ENCODE results near the gene TNNC2.
"Not testable (repeated sequence)": the region's sequence is repeated elsewhere in the genome, so short reads cannot be mapped to it uniquely, and the experiment has no call there.

Gene TNNC2

GRCh38 chr20:45827030-45827652 lies at the start of gene TNNC2:
Gene TNNC2 (minus strand): TSS chr20:45827312. CDS start chr20:45827248, 64 bp downstream.
- Histone ChIP-seq H3K36me3 (ENCODE audit: control insufficient read depth, insufficient read depth, low read length) (no peaks in the 10 kb centered on the region), H3K9ac (ENCODE audit: low read length) (peak within 1 kb of the TSS; percentile 12), H3K9me3 (ENCODE audit: control insufficient read depth, insufficient read depth, low read depth, low read length) (no peaks in the 10 kb centered on the region), H3K4me1 (ENCODE audit: control insufficient read depth, insufficient read depth, low read length) (peaks cover 38% of the 10 kb centered on the region), H3K4me3 (ENCODE audit: low read depth, low read length) (no peak within 1 kb of the TSS), H3K27me3 (ENCODE audit: control insufficient read depth, insufficient read depth, low read length) (peaks cover 19% of the 10 kb centered on the region), H3K27ac (ENCODE audit: low read depth, low read length) (no peak within 1 kb of the TSS)

- no peaks in the 10 kb centered on the region for H3K4me1 ChIP-seq (ENCODE audit: control insufficient read depth, insufficient read depth, low read length)
- no peak overlapping the region for H3K27ac ChIP-seq (ENCODE audit: low read depth, low read length)
- H3K36me3 ChIP-seq (ENCODE audit: control insufficient read depth, insufficient read depth, low read length) = peaks cover 20% of the 10 kb centered on the region
- no peak overlapping the region for H3K9ac ChIP-seq (ENCODE audit: low read length)
- H3K9me3 ChIP-seq (ENCODE audit: control insufficient read depth, insufficient read depth, low read depth, low read length) = no peaks in the 10 kb centered on the region
- no peaks in the 10 kb centered on the region for H3K27me3 ChIP-seq (ENCODE audit: control insufficient read depth, insufficient read depth, low read length)
- H3K4me3 ChIP-seq (ENCODE audit: low read depth, low read length) = no peak overlapping the region
Measured at GRCh38 chr20:45874576-45874975, 47.5 kb upstream of the TNNC2 start.

GRCh38 chr20:45874104-45874481 lies 47.0 kb upstream of the TNNC2 start:
- H3K27ac ChIP-seq (ENCODE audit: low read depth, low read length); H3K4me1 ChIP-seq (ENCODE audit: control insufficient read depth, insufficient read depth, low read length); H3K9me3 ChIP-seq (ENCODE audit: control insufficient read depth, insufficient read depth, low read depth, low read length); H3K27me3 ChIP-seq (ENCODE audit: control insufficient read depth, insufficient read depth, low read length); H3K4me3 ChIP-seq (ENCODE audit: low read depth, low read length); H3K9ac ChIP-seq (ENCODE audit: low read length): not testable (repeated sequence)
- H3K36me3 ChIP-seq (ENCODE audit: control insufficient read depth, insufficient read depth, low read length) = peaks cover 20% of the 10 kb centered on the region

GRCh38 chr20:45873409-45874103 lies 46.4 kb upstream of the TNNC2 start:
- H3K4me3 ChIP-seq (ENCODE audit: low read depth, low read length) = no peak overlapping the region
- H3K27ac ChIP-seq (ENCODE audit: low read depth, low read length) = no peak overlapping the region
- H3K4me1 ChIP-seq (ENCODE audit: control insufficient read depth, insufficient read depth, low read length) = no peaks in the 10 kb centered on the region
- H3K36me3 ChIP-seq (ENCODE audit: control insufficient read depth, insufficient read depth, low read length) = peaks cover 19% of the 10 kb centered on the region
- H3K9ac ChIP-seq (ENCODE audit: low read length) = no peak overlapping the region
- H3K9me3 ChIP-seq (ENCODE audit: control insufficient read depth, insufficient read depth, low read depth, low read length) = no peaks in the 10 kb centered on the region
- no peaks in the 10 kb centered on the region for H3K27me3 ChIP-seq (ENCODE audit: control insufficient read depth, insufficient read depth, low read length)

GRCh38 chr20:45872626-45873025 lies 45.5 kb upstream of the TNNC2 start:
- Histone ChIP-seq H3K4me3 (ENCODE audit: low read depth, low read length) (no peak overlapping the region), H3K4me1 (ENCODE audit: control insufficient read depth, insufficient read depth, low read length) (no peaks in the 10 kb centered on the region), H3K9me3 (ENCODE audit: control insufficient read depth, insufficient read depth, low read depth, low read length) (no peaks in the 10 kb centered on the region), H3K27ac (ENCODE audit: low read depth, low read length) (no peak overlapping the region), H3K9ac (ENCODE audit: low read length) (no peak overlapping the region), H3K36me3 (ENCODE audit: control insufficient read depth, insufficient read depth, low read length) (peaks cover 10% of the 10 kb centered on the region), H3K27me3 (ENCODE audit: control insufficient read depth, insufficient read depth, low read length) (no peaks in the 10 kb centered on the region)

- Histone ChIP-seq H3K27me3 (ENCODE audit: control insufficient read depth, insufficient read depth, low read length) (no peaks in the 10 kb centered on the region), H3K27ac (ENCODE audit: low read depth, low read length) (no peak overlapping the region), H3K4me1 (ENCODE audit: control insufficient read depth, insufficient read depth, low read length) (no peaks in the 10 kb centered on the region), H3K9me3 (ENCODE audit: control insufficient read depth, insufficient read depth, low read depth, low read length) (no peaks in the 10 kb centered on the region), H3K4me3 (ENCODE audit: low read depth, low read length) (no peak overlapping the region), H3K36me3 (ENCODE audit: control insufficient read depth, insufficient read depth, low read length) (no peaks in the 10 kb centered on the region), H3K9ac (ENCODE audit: low read length) (no peak overlapping the region)
Measured at GRCh38 chr20:45867819-45868176, 40.7 kb upstream of the TNNC2 start.

- Histone ChIP-seq H3K4me1 (ENCODE audit: control insufficient read depth, insufficient read depth, low read length) (no peaks in the 10 kb centered on the region), H3K9me3 (ENCODE audit: control insufficient read depth, insufficient read depth, low read depth, low read length) (no peaks in the 10 kb centered on the region), H3K27ac (ENCODE audit: low read depth, low read length) (no peak overlapping the region), H3K9ac (ENCODE audit: low read length) (no peak overlapping the region), H3K36me3 (ENCODE audit: control insufficient read depth, insufficient read depth, low read length) (no peaks in the 10 kb centered on the region), H3K4me3 (ENCODE audit: low read depth, low read length) (no peak overlapping the region), H3K27me3 (ENCODE audit: control insufficient read depth, insufficient read depth, low read length) (no peaks in the 10 kb centered on the region)
Measured at GRCh38 chr20:45867136-45867818, 40.2 kb upstream of the TNNC2 start.

GRCh38 chr20:45866454-45866853 lies 39.3 kb upstream of the TNNC2 start:
- Histone ChIP-seq H3K9me3 (ENCODE audit: control insufficient read depth, insufficient read depth, low read depth, low read length) (no peaks in the 10 kb centered on the region), H3K4me1 (ENCODE audit: control insufficient read depth, insufficient read depth, low read length) (no peaks in the 10 kb centered on the region), H3K4me3 (ENCODE audit: low read depth, low read length) (no peak overlapping the region), H3K27ac (ENCODE audit: low read depth, low read length) (no peak overlapping the region), H3K9ac (ENCODE audit: low read length) (no peak overlapping the region), H3K36me3 (ENCODE audit: control insufficient read depth, insufficient read depth, low read length) (no peaks in the 10 kb centered on the region), H3K27me3 (ENCODE audit: control insufficient read depth, insufficient read depth, low read length) (no peaks in the 10 kb centered on the region)

GRCh38 chr20:45863543-45864470 lies 36.7 kb upstream of the TNNC2 start:
- Histone ChIP-seq H3K36me3 (ENCODE audit: control insufficient read depth, insufficient read depth, low read length) (no peaks in the 10 kb centered on the region), H3K27me3 (ENCODE audit: control insufficient read depth, insufficient read depth, low read length) (no peaks in the 10 kb centered on the region), H3K9me3 (ENCODE audit: control insufficient read depth, insufficient read depth, low read depth, low read length) (no peaks in the 10 kb centered on the region), H3K4me3 (ENCODE audit: low read depth, low read length) (no peak overlapping the region), H3K4me1 (ENCODE audit: control insufficient read depth, insufficient read depth, low read length) (peaks cover 7% of the 10 kb centered on the region; the same call in 1 of the 2 replicates), H3K27ac (ENCODE audit: low read depth, low read length) (no peak overlapping the region), H3K9ac (ENCODE audit: low read length) (no peak overlapping the region)

- H3K27ac ChIP-seq (ENCODE audit: low read depth, low read length) = no peak overlapping the region
- peaks cover 17% of the 10 kb centered on the region for H3K4me1 ChIP-seq (ENCODE audit: control insufficient read depth, insufficient read depth, low read length)
- no peak overlapping the region for H3K4me3 ChIP-seq (ENCODE audit: low read depth, low read length)
- H3K36me3 ChIP-seq (ENCODE audit: control insufficient read depth, insufficient read depth, low read length) = no peaks in the 10 kb centered on the region
- H3K9me3 ChIP-seq (ENCODE audit: control insufficient read depth, insufficient read depth, low read depth, low read length) = no peaks in the 10 kb centered on the region
- H3K27me3 ChIP-seq (ENCODE audit: control insufficient read depth, insufficient read depth, low read length) = no peaks in the 10 kb centered on the region
- peak overlapping the region; percentile 18 for H3K9ac ChIP-seq (ENCODE audit: low read length)
Measured at GRCh38 chr20:45861221-45862075, 34.3 kb upstream of the TNNC2 start.

Measured in HUES6 (cell line).